Measurements from ENCODE around the gene CCDC138. TPM values are rescaled to one million over a fixed set of nuclear protein-coding genes. Genes with fewer than 3 reads are reported as not detected.

The CCDC138 gene
- total and polyA plus RNA-seq, 2 of the 13 experiments (the other 11 are each of a cell fraction or from before 2014, with no cell fraction given): 5.6 to 32.5 TPM

GRCh38 chr2:108825254-108825653, 38.7 kb downstream of the CCDC138 start:
- Histone ChIP-seq H4K20me1 (ENCODE audit: insufficient read depth, low read length) (no peaks in the 10 kb centered on the region), H3K79me2 (ENCODE audit: insufficient read depth, low read length) (no peaks in the 10 kb centered on the region), H3K9me3 (ENCODE audit: low read length) (peaks cover 2% of the 10 kb centered on the region; the same call in 1 of the 2 replicates), H3K36me3 (replicated peaks in 1 of 2; ENCODE audit: control insufficient read depth in 1 of 2, insufficient read depth in 2 of 2, low read length in 2 of 2) (peaks cover 0 to 13% of the 10 kb centered on the region in 2 experiments; a peak in 2 of 5 replicates), H3K27ac (ENCODE audit: extremely low read length, insufficient read depth, low read length) (no peak overlapping the region), H3K4me3 (replicated peaks in 1 of 3; ENCODE audit: insufficient read depth in 1 of 3, low read depth in 2 of 3, low read length in 3 of 3) (no peak overlapping the region), H3K9ac (ENCODE audit: insufficient read depth, low read depth, low read length) (no peak overlapping the region), H3K27me3 (ENCODE audit: control insufficient read depth in 1 of 2, insufficient read depth in 2 of 2, low read length in 2 of 2) (no peaks in the 10 kb centered on the region), H2AFZ (ENCODE audit: low read length) (no peak overlapping the region), H3K4me2 (ENCODE audit: low read depth, low read length) (no peak overlapping the region), H3K4me1 (ENCODE audit: insufficient read depth, low read length) (peaks cover 12% of the 10 kb centered on the region)
- POLR2A ChIA-PET: no interaction called here
- FAIRE-seq (no peak), ATAC-seq (no peak), DNase-seq (ENCODE audit: low spot score) (no peak)
- CTCF ChIA-PET (ENCODE audit: low intra/inter-chr PET ratio, low total read pairs): no interaction called here
- in situ Hi-C loops (cut with HindIII; ENCODE audit: extremely low pct_ligation_motif_present, low pct_unique_long_range_greater_than_20kb) (no loop called here), intact Hi-C loops (cut with micrococcal nuclease; ENCODE audit: unreplicated experiment) (no loop called here)
- BruUV-seq (replicated peaks): no TSS peak
- WGBS (ENCODE audit: low lambda C conversion rate): 73% methylated on average over 4 of the region's 4 CpGs
- TF ChIP-seq ZNF276 (CRISPR knock-in tag; IDR thresholded peaks at IDR 0.05; ENCODE audit: low read depth): no peak
- no peak for TF ChIP-seq FOXP4 (CRISPR knock-in tag; IDR thresholded peaks at IDR 0.05)
- no peak for TF ChIP-seq ZNF614 (CRISPR knock-in tag; IDR thresholded peaks at IDR 0.05; ENCODE audit: borderline replicate concordance)
- no peak for TF ChIP-seq ZNF709 (CRISPR knock-in tag; IDR thresholded peaks at IDR 0.05)
- no peak for TF ChIP-seq ZNF761 (CRISPR knock-in tag; conservative IDR thresholded peaks at IDR 0.05)
- TF ChIP-seq ZNF160 (CRISPR knock-in tag; IDR thresholded peaks at IDR 0.05): no peak
- TF ChIP-seq RFXANK (CRISPR knock-in tag; IDR thresholded peaks at IDR 0.05): no peak
- no peak for TF ChIP-seq ZNF24 (IDR thresholded peaks at IDR 0.05)
- TF ChIP-seq GTF3A (CRISPR knock-in tag; conservative IDR thresholded peaks at IDR 0.05): no peak
- TF ChIP-seq AHR (CRISPR knock-in tag; IDR thresholded peaks at IDR 0.05): no peak
- no peak for TF ChIP-seq SKIL (CRISPR knock-in tag; IDR thresholded peaks at IDR 0.05; ENCODE audit: borderline replicate concordance)
- TF ChIP-seq HMG20A (CRISPR knock-in tag; IDR thresholded peaks at IDR 0.05; ENCODE audit: borderline replicate concordance): no peak
- TF ChIP-seq PHF21A (CRISPR knock-in tag; IDR thresholded peaks at IDR 0.05): no peak
- no peak for TF ChIP-seq NFAT5 (CRISPR knock-in tag; IDR thresholded peaks at IDR 0.05)
- TF ChIP-seq ZNF883 (CRISPR knock-in tag; IDR thresholded peaks at IDR 0.05; ENCODE audit: not compliant biosample characterization): no peak

Measured in HepG2 (cell line).